HG02763 (cell line): ENCODE measurements around the gene ANO9.
"Not testable (repeated sequence)": the region's sequence is repeated elsewhere in the genome, so short reads cannot be mapped to it uniquely, and the experiment has no call there.

ENCODE experiments used
- ATAC-seq: cut with Tn5 transposase; IDR thresholded peaks from one replicate; pipeline ENCODE4 v1.9.1; 2021; ENCODE audit warnings: mild to moderate bottlenecking, moderate library complexity; ENCODE audit not compliant: unreplicated experiment

Gene ANO9

GRCh38 chr11:405323-405953 lies 36.4 kb downstream of the ANO9 start:
- ATAC-seq, result no peak

GRCh38 chr11:404551-405264 lies 37.1 kb downstream of the ANO9 start:
- ATAC-seq, result no peak

GRCh38 chr11:403761-404431 lies 37.9 kb downstream of the ANO9 start:
- ATAC-seq, result no peak

- no peak for ATAC-seq
These were observed 38.6 kb downstream of the ANO9 start for GRCh38 chr11:403021-403760.

- ATAC-seq, result not testable (repeated sequence)
These were observed 40.6 kb downstream of the ANO9 start for GRCh38 chr11:401196-401595.

GRCh38 chr11:400241-400689 lies 41.5 kb downstream of the ANO9 start:
- no peak for ATAC-seq

GRCh38 chr11:399731-400211 lies 42.0 kb downstream of the ANO9 start:
- ATAC-seq, result no peak

GRCh38 chr11:398826-399225 lies 43.0 kb downstream of the ANO9 start:
- ATAC-seq, result no peak

- no peak for ATAC-seq
These were observed 44.8 kb downstream of the ANO9 start for GRCh38 chr11:396948-397548.

- no peak for ATAC-seq
These were observed 45.3 kb downstream of the ANO9 start for GRCh38 chr11:396511-396947.

- ATAC-seq, result no peak
These were observed 45.9 kb downstream of the ANO9 start for GRCh38 chr11:395866-396265.

- no peak for ATAC-seq
These were observed 46.8 kb downstream of the ANO9 start for GRCh38 chr11:394858-395655.

GRCh38 chr11:394034-394857 lies 47.6 kb downstream of the ANO9 start, which contains the start of gene PKP3:
TSS of gene PKP3 (plus strand) at chr11:394209. CDS start at chr11:394293, 84 bp downstream.
- ATAC-seq, result no peak

GRCh38 chr11:393219-394033 lies 48.4 kb downstream of the ANO9 start:
- no peak for ATAC-seq

- ATAC-seq, result no peak
These were observed 49.6 kb downstream of the ANO9 start for GRCh38 chr11:392102-392777.

- ATAC-seq, result no peak
These were observed 50.4 kb downstream of the ANO9 start for GRCh38 chr11:391117-392017.
